Panc1 (cell line): ENCODE data around the gene UBR3. TPM values are rescaled to one million over a fixed set of nuclear protein-coding genes. Genes with fewer than 3 reads are reported as not detected.

Experiments used
- ATAC-seq: fragments of 200-7000 bp; cut with Tn5 transposase; 2 replicates; pipeline ENCODE4 v1.9.1; 2020; ENCODE audit warnings: mild to moderate bottlenecking, moderate library complexity
- BruUV-seq: library from RNA; stranded (reverse); fragments of 400-500 nt; replicated peaks from 2 replicates; lab custom pipeline; 2021; lab: Mats Ljungman, UMichigan
- CTCF ChIA-PET: fragments of 300-600 bp; sonication (Branson Sonifier 250); formaldehyde crosslinking; loops from one replicate; lab custom pipeline; 2022; ENCODE audit warnings: antibody characterized with exemption; lab: Charles Lee
- POLR2A ChIA-PET: fragments of 300-600 bp; sonication (Branson Sonifier 250); formaldehyde crosslinking; loops from one replicate; lab custom pipeline; 2022; ENCODE audit warnings: antibody characterized with exemption; lab: Charles Lee
- DNase-seq: peaks from one replicate; pipeline ENCODE4 v3.0.0-alpha.2; 2010; ENCODE audit warnings: low read depth, low spot score
- H3K27ac ChIP-seq: 2 replicates; pipeline ENCODE4 v1.5.1; 2011; ENCODE audit warnings: mild to moderate bottlenecking, low read length, inconsistent platforms
- H3K27me3 ChIP-seq: fragments of 200-500 bp; sonication (Bioruptor generic); 2 replicates; pipeline ENCODE4 v1.6.0; 2014; ENCODE audit warnings: low read length, inconsistent platforms; ENCODE audit not compliant: control insufficient read depth, insufficient read depth
- H3K36me3 ChIP-seq: fragments of 200-500 bp; sonication (Bioruptor generic); 2 replicates; pipeline ENCODE4 v1.5.1; 2014; ENCODE audit warnings: inconsistent platforms, mild to moderate bottlenecking, low read length, moderate library complexity; ENCODE audit not compliant: control insufficient read depth, insufficient read depth
- H3K4me1 ChIP-seq: 2 replicates; pipeline ENCODE4 v1.5.1; 2011; ENCODE audit warnings: inconsistent platforms, mild to moderate bottlenecking, low read length, moderate library complexity; ENCODE audit not compliant: control insufficient read depth, insufficient read depth
- H3K4me3 ChIP-seq, 2 experiments: 2 replicates each; pipeline ENCODE4 v1.5.1; 2011 to 2012; ENCODE audit warnings: low read depth in 2 of 2, low read length in 2 of 2, mild to moderate bottlenecking in 2 of 2, inconsistent platforms in 1 of 2, moderate library complexity in 1 of 2
- H3K9me3 ChIP-seq: fragments of 200-500 bp; sonication (Bioruptor generic); 2 replicates; pipeline ENCODE4 v1.5.1; 2014; ENCODE audit warnings: low read depth, mild to moderate bottlenecking, inconsistent platforms, low read length, moderate library complexity; ENCODE audit not compliant: control insufficient read depth, insufficient read depth
- POLR2AphosphoS5 ChIP-seq: IDR thresholded peaks from 2 replicates; pipeline ENCODE4 v1.6.1; 2012; ENCODE audit warnings: mild to moderate bottlenecking, low read depth, low read length, moderate library complexity
- REST ChIP-seq, 2 experiments: IDR thresholded peaks; 2 replicates each; pipeline ENCODE4 v1.6.1; 2011 to 2012; ENCODE audit warnings: low read depth in 2 of 2, control low read depth in 1 of 2, low read length in 1 of 2, mild to moderate bottlenecking in 1 of 2, moderate library complexity in 1 of 2; ENCODE audit not compliant: insufficient read depth in 1 of 2
- SIN3A ChIP-seq: IDR thresholded peaks from 2 replicates; pipeline ENCODE4 v1.6.1; 2012; ENCODE audit warnings: low read depth, mild to moderate bottlenecking, low read length, moderate library complexity, borderline replicate concordance; ENCODE audit not compliant: insufficient read depth
- TCF7L2 ChIP-seq: IDR thresholded peaks from 2 replicates; pipeline ENCODE4 v1.6.1; 2011; ENCODE audit warnings: mild to moderate bottlenecking, low read depth, low read length, inconsistent platforms
- in situ Hi-C: cut with HindIII; loops from 2 replicates; pipeline ENCODE4 v1.10.0; 2016; ENCODE audit warnings: low sequenced_read_pairs, low pct_unique_long_range_greater_than_20kb
- intact Hi-C: fragments of 100-400 bp; cut with micrococcal nuclease; formaldehyde crosslinking; loops from one replicate; pipeline ENCODE4 v1.10.0; 2022; ENCODE audit not compliant: unreplicated experiment
- total RNA-seq: library from RNA; stranded (reverse); gene quantifications from one replicate; pipeline ENCODE4 v1.2.1, GENCODE V29; 2021; ENCODE audit not compliant: unreplicated experiment
- TF ChIP-seq, protein P1 (sequence below): fragments of 450-650 bp; IDR thresholded peaks from 2 replicates; pipeline ENCODE4 v1.5.1; 2017; ENCODE audit warnings: mild to moderate bottlenecking

Gene UBR3
- total RNA-seq, 1 experiment from 2014 or later: 27.9 TPM

GRCh38 chr2:169909376-169909775, 82.1 kb downstream of the UBR3 start:
- Histone ChIP-seq H3K27me3 (no peaks in the 10 kb centered on the region), H3K36me3 (no peaks in the 10 kb centered on the region)
- POLR2A ChIA-PET: no interaction called here

GRCh38 chr2:169910109-169910799, 83.0 kb downstream of the UBR3 start:
- Histone ChIP-seq H3K27me3 (no peaks in the 10 kb centered on the region), H3K9me3 (no peaks in the 10 kb centered on the region), H3K4me3 (no peak overlapping the region), H3K36me3 (no peaks in the 10 kb centered on the region), H3K4me1 (no peaks in the 10 kb centered on the region), H3K27ac (no peak overlapping the region)
- intact Hi-C loops: no loop called here
- BruUV-seq: no TSS peak
- no peak for ATAC-seq
- in situ Hi-C loops: no loop called here
- POLR2A ChIA-PET: no interaction called here
- no peak for TF ChIP-seq POLR2AphosphoS5
- no peak for TF ChIP-seq REST (IDR thresholded peaks at IDR 0.05; ENCODE audit: insufficient read depth in 1 of 2, low read depth in 2 of 2, low read length in 1 of 2)
- TF ChIP-seq, protein P1, sequence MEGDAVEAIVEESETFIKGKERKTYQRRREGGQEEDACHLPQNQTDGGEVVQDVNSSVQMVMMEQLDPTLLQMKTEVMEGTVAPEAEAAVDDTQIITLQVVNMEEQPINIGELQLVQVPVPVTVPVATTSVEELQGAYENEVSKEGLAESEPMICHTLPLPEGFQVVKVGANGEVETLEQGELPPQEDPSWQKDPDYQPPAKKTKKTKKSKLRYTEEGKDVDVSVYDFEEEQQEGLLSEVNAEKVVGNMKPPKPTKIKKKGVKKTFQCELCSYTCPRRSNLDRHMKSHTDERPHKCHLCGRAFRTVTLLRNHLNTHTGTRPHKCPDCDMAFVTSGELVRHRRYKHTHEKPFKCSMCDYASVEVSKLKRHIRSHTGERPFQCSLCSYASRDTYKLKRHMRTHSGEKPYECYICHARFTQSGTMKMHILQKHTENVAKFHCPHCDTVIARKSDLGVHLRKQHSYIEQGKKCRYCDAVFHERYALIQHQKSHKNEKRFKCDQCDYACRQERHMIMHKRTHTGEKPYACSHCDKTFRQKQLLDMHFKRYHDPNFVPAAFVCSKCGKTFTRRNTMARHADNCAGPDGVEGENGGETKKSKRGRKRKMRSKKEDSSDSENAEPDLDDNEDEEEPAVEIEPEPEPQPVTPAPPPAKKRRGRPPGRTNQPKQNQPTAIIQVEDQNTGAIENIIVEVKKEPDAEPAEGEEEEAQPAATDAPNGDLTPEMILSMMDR: no peak
- no peak for TF ChIP-seq SIN3A
- TF ChIP-seq TCF7L2: no peak
- DNase-seq: no peak
- CTCF ChIA-PET: no interaction called here

More at GRCh38 chr2:169909376-169909775, 82.1 kb downstream of the UBR3 start:
- Histone ChIP-seq H3K4me1 (no peaks in the 10 kb centered on the region), H3K4me3 (no peak overlapping the region), H3K27ac (no peak overlapping the region), H3K9me3 (no peaks in the 10 kb centered on the region)
- ATAC-seq: no peak
- CTCF ChIA-PET: no interaction called here
- intact Hi-C loops: no loop called here
- TF ChIP-seq REST (IDR thresholded peaks at IDR 0.05; ENCODE audit: insufficient read depth in 1 of 2, low read depth in 2 of 2, low read length in 1 of 2): no peak
- TF ChIP-seq, protein P1: no peak
- no peak for TF ChIP-seq POLR2AphosphoS5
- no peak for TF ChIP-seq TCF7L2
- TF ChIP-seq SIN3A: no peak
- DNase-seq: no peak
- BruUV-seq: no TSS peak
- in situ Hi-C loops: no loop called here
